ENCODE measurements around the gene DARS2.

DNA sequence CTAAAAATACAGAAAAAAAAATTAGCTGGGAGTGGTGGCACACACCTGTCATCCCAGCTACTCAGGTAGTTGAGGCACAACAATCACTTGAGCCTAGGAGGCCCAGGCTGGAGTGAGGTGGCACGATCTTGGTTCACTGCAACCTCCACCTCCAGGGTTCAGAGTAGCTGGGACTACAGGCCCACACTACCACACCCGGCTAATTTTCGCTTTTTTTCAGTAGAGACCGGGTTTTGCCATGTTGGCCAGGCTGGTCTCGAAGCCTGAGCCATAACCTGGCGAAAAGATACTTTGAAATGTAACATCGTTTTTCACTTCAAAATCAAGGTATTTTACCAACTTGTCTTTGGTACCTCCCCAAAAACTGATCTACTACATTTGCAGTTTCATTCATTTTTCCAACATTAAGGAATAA lies 37.3 kb downstream of the DARS2 start:
- TF ChIP-seq, protein P1, sequence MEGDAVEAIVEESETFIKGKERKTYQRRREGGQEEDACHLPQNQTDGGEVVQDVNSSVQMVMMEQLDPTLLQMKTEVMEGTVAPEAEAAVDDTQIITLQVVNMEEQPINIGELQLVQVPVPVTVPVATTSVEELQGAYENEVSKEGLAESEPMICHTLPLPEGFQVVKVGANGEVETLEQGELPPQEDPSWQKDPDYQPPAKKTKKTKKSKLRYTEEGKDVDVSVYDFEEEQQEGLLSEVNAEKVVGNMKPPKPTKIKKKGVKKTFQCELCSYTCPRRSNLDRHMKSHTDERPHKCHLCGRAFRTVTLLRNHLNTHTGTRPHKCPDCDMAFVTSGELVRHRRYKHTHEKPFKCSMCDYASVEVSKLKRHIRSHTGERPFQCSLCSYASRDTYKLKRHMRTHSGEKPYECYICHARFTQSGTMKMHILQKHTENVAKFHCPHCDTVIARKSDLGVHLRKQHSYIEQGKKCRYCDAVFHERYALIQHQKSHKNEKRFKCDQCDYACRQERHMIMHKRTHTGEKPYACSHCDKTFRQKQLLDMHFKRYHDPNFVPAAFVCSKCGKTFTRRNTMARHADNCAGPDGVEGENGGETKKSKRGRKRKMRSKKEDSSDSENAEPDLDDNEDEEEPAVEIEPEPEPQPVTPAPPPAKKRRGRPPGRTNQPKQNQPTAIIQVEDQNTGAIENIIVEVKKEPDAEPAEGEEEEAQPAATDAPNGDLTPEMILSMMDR (IDR thresholded peaks at IDR 0.05) = no peak
- no peak for TF ChIP-seq POLR2A (IDR thresholded peaks at IDR 0.05)
